SIG-M5 treated with dmso at 0.1 percent for 504 hours (cell line): ENCODE measurements around the gene SRGAP2B.
"Not testable (repeated sequence)": the region's sequence is repeated elsewhere in the genome, so short reads cannot be mapped to it uniquely, and the experiment has no call there.

Source experiments
- DNase-seq: peaks from one replicate; lab custom pipeline; 2025; ENCODE audit not compliant: unreplicated experiment; lab: John Stamatoyannopoulos, UW

Gene SRGAP2B

DNA sequence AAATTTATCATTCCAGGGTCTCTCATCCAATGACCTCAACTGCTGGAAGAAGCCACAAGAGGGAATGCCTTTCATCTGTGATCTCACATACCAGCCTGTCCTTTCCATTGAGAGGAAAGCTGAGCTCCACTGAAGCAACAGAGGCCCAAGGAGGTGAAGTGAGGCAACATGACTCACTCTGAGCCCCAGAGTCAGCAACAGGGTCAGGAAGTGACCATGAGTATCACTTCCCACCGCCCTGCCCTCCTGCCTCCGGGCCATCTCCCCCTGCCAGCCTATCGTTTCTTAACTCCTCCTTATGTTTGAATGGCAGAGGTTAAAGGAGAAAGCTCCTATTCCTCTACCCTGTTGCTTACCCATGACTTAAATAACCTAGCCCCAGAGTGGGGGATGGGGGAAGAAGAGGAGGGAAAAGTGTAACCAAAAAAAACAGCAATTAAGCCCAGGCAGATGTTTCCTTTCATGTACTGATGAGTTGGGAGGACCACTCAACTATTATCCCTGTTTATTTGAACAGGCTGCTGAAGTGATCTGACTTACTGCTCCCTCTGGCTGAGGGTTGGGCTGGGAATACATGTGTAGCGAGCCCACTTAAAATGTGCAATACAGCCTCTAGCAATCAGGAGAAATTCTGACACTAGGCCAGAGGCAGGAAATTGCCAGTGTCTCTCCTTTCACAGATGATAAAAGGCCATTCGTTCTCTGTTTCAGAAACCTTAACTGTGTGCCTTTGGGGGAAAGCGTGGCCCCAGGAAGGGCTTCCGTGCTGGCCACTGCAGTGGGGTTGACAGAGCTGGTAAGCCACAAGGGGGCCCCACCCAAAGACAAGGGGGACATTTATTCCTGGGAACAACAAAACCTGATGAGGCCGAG is 177.7 kb downstream of the SRGAP2B start:
- not testable (repeated sequence) for DNase-seq

DNA sequence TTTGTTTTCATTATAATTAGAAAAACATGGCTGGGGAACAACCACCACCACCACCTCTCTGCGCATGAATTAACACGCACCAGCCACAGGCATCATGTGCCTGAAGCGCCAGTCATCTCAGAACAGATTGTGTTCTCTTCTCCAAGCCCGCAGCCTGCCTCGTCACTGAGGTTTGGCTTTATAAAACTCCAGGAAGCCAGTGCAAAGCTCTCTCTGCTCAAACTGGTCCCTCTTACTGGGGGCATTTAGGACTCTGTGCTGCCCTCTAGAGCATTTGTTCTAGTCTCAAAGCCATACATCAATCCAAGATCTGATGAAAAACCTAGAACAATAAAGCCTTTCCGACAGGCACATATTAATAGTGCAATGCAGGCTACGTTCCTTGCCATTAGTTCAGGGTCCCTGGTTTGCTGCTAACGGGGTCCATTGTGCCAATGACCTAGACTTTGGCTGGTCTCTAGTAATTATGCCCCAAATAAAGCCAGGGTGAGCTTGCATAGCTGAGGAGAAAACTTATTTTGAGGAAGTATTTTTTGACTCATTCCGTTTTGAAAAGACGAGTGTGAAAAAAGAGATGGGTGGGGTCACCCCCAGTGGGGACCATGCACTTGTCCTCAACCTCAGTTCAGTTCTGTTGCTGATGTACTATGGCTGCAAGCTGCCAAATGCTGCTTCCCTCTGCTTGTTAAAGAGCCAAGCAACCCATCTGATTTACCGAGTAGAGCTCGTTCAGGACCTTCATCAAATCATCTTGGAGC is 181.0 kb downstream of the SRGAP2B start:
- not testable (repeated sequence) for DNase-seq

DNA sequence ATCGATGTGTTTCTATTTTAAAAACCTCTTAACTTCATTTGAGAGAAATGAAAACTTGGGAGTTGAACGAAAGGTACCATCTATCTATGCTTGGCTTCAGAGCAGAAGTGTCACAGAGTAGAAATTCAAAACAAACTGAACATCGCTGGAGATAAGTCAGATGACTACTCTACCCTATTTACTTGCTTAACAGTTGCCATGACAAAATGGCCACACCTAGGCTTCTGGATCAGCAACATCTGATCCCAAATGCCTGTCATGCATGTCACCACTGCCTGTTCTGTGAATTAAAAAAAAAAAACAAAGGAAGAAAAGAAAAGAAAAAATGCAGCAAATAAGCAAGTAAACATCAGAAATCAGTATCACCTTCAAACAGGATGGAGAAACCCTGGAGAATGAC is 181.7 kb downstream of the SRGAP2B start:
- DNase-seq: not testable (repeated sequence)

DNA sequence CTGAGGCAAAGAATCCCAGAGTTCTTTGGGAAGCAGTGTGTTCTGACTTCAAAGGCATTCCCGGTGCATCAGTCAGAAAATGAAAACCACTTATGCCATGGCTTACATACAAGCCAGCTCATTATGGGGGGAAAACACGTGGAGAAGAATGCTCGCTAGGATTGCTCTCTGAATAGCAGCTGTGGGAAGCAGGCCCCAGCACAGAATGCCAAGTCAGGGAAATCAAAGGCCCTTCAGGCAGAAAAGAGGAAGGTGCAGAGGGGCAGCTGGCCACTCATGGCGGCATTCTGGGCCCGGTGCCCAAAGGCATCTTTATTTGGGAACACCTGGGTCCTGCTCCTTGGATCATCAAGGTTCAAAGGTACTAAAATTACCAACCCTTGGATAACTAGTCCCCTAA is 184.4 kb downstream of the SRGAP2B start:
- DNase-seq: not testable (repeated sequence)

DNA sequence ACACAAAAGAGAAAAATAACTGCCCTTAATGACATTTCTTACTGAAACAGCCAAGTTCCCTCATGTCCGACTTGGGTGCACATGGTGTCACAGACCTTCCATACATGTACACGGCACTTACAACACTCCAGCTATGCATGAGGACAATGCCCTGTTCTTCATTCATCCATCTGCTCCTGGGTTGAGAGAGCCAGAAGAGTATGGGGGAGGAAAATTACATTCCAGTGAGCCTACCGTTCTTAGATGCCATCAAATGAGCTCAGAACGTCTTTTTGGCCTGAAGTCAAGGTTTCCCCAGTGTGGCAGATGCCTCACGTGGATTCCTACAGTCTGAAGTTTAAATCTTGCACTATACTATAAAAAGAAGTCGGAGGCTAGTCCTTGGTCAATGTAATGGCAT is 194.3 kb downstream of the SRGAP2B start:
- not testable (repeated sequence) for DNase-seq

DNA sequence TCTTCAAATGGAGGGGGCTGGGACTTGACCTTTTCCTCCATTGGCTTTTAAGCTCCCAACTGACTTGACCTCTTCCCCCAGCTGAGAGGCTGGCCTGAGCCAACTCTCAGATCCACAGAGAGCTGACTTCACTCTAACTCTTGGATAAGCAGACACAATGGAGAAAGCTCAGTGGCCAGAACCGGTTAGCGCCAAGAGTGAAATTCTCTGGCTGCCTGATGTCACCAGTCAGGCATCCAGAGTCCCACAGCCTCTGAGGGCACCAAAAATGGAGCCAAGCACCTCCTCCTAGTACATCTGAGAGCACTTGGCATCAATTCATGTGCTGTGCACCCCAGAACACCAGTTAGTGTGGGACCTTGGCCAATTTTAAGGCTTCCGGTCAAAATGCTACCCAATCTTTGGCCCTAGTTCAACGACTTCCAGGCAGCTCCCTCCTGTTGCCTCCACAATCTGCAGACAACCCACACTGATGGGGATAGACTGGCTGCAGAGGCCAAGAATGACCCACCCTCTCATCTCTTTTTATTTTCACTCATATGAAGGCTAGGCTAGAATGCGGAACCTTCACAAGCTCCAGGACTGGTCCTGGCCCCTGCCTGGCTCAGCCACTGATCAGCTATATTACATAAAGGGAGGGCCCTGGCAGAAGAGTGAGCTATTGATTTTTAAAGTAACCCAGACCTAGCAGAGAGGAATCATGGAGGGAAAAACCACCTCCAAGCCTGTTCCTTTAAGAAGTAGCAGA is 200.5 kb downstream of the SRGAP2B start:
- not testable (repeated sequence) for DNase-seq

DNA sequence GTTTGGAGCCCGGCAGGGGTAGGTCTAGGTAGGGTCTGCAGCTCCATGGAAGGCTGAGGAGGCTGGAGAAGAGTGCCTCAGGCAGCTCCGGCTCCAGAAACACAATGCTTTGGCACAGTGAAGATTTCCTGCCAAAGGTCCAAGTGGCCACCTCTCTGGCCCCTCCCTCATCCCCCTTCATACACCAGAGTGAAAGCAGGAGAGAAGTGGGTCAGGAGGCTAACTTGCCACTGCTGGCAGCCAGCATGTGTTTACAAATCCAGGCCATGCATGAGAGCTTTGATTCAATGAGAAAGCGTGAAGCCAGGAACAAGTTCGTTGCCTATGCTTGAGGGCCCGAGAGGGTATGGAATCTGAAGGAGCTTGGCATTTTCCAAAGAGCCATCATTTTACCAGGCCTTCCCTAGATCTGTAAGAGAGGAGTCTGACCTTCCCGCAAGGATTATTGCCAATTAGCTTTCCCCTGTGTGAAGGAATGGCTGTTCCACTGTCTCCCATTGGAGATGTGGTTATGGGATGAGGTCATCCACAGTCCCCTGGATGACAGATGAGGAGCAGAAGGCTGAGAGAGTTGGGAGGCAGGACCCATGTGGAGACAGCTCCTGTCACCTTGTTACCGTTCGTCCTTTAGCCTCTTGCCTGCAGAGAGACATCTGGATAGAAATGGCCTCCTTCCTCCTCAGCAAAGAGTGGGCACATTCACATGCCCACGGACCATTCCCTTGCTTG is 201.3 kb downstream of the SRGAP2B start:
- DNase-seq: not testable (repeated sequence)

DNA sequence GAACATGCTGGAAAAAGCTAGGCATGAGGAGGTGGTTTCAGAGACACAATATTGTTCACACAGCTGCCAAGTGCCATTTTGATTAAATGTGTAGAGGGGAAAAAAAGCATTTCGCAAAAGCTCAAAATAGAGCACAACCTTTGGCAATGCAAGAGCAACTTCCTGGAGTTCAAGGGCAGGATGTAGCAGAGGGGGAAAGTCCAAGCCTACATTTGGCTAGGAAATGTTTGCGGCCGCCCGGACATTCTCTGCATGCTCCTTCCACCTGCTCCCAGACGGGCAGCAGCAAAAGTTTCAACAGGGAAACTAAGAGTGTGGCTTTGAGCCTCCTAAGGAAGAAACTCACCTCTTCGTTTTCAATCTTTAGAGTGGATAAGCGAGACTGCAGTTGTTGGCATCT is 202.1 kb downstream of the SRGAP2B start:
- DNase-seq: not testable (repeated sequence)

DNA sequence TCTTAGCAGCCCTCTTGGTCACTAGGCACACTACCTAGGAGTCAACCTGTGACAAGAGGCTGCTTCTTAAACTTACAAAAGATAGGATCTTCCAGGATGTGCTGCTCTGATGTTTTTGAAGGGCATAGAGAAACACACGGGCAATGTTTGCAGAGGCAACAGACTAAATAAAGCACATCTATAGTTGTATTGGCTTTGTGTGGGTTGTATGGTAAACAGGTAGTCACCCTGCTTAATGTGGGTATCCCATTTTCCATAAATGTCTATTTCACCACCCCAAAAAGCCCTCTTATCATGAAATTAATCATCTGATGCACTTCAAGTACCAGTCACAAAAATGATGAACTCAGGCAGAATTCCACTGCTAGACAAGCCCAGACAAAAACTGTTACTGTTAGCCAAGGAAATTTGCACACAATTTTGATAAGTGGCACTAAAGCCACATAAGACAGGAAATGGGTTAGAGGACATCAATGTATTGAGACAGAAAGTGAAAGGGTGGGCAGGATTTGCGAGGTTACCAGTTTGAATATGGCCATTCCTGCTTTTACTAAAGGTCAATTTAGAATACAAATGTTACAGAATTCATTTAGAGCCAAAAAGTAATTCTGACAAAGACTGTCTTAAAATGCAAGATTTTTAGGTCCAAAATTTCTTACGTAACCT is 205.5 kb downstream of the SRGAP2B start:
- not testable (repeated sequence) for DNase-seq

DNA sequence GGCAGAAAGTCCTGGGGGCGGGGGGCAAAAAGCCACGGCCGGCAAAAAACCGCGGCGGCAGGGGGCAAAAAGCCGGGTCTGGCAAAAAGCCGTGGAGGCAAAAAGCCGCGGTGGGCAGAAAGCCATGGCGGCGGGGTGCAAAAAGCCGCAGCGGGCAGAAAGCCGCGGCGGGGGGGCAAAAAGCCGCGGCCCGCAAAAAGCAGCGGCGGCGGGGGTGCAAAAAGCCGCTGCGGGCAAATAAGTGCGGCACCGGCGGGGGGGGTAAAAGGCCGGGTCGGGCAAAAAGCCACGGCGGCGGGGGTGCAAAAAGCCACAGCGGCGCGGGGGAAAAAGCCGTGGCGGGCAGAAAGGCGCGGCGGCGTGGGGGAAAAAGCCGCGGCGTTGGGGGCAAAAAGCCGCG is 212.1 kb downstream of the SRGAP2B start:
- not testable (repeated sequence) for DNase-seq

DNA sequence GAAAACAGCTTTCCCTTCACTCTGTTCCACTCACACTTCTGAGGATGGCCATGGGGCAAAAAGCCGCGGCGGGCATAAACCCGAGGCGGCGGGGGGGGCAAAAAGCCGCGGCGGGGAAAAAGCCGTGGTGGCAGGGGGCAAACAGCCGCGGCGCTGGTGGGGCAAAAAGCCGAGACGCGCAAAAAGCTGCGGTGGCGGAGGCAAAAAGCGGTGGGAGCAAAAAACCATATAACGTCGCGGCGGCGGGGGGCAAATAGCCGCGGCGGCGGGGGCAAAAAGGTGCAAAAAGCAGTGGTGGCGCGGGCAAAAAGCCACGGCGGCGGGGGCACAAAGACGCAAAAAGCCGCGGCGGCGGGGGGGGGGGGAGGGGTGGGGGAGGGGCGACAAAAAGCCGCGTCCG is 212.8 kb downstream of the SRGAP2B start:
- not testable (repeated sequence) for DNase-seq

DNA sequence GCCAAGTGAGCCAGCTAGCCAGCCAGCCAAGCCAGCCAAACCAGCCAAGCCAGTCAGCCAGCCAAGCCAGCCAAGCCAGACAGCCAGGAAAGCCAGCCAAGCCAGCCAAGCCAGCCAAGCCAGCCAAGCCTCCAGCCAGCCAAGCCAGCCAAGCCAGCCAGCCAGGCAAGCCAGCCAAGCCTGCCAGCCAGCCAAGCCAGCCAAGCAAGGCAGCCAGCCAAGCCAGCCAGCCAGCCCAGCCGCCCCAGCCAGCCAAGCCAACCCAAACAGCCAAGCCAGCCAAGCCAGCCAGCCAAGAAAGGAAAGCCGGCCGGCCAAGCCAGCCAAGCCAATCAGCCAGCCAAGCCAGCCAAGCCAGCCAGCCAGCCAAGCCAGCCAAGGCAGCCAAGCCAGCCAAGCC is 236.5 kb downstream of the SRGAP2B start:
- not testable (repeated sequence) for DNase-seq
